Lower leg skin (tissue), 4 donors: ENCODE data around the gene CAMTA1. TPM values are rescaled to one million over a fixed set of nuclear protein-coding genes. Genes with fewer than 3 reads are reported as not detected.

Experiments
- DNase-seq, 2 donors: peaks; one replicate each; pipeline ENCODE4 v3.0.0-alpha.2; 2019; ENCODE audit warnings: low spot score in 2 of 2
- H3K4me3 ChIP-seq: fragments of 200-600 bp; sonication (generic); 2 replicates; pipeline ENCODE4 v1.5.1; 2017; ENCODE audit warnings: mild to moderate bottlenecking, low read depth; ENCODE audit not compliant: poor library complexity, severe bottlenecking
- CTCF ChIP-seq, 3 donors: fragments of 450-650 bp; IDR thresholded peaks; one replicate each; pipeline ENCODE4 v1.5.1; 2016; ENCODE audit warnings: antibody characterized with exemption in 3 of 3, mild to moderate bottlenecking in 3 of 3, moderate library complexity in 2 of 3
- POLR2A ChIP-seq, 2 donors: fragments of 450-650 bp; IDR thresholded peaks; one replicate each; pipeline ENCODE4 v1.6.1; 2016 to 2017; ENCODE audit warnings: antibody characterized with exemption in 2 of 2, mild to moderate bottlenecking in 1 of 2, moderate library complexity in 1 of 2
- WGBS, 2 donors: methylation state at CpG; one replicate each; pipeline ENCODE4 v1.1.5; 2018; 5-methylcytosine and 5-hydroxymethylcytosine counted together
- intact Hi-C: fragments of 100-400 bp; cut with DNase I; formaldehyde crosslinking; loops from one replicate; pipeline ENCODE4 v1.15.0; 2023; ENCODE audit warnings: low total_unique reads
- total RNA-seq, 4 donors: library from RNA; depleted of rRNA; stranded (reverse); fragments of >200 nt; gene quantifications; one replicate each; pipeline ENCODE4 v1.1.0, GENCODE V29; 2016

CAMTA1 gene
- total RNA-seq, 4 donors from 2014 or later: 24.4 to 52.3 (median 32.9) TPM

- intact Hi-C loops: no loop called here
- 76 to 78% methylated on average over 6 of the region's 6 CpGs for WGBS, 2 donors
- H3K4me3 ChIP-seq: no peak overlapping the region
- DNase-seq: peak in 1 of 2 donors; percentile 75
- TF ChIP-seq CTCF (IDR thresholded peaks at IDR 0.05): no peak
- TF ChIP-seq POLR2A (IDR thresholded peaks at IDR 0.05): no peak
Observed at GRCh38 chr1:7236844-7237515, 451.7 kb downstream of the CAMTA1 start.

- DNase-seq: no peak
- H3K4me3 ChIP-seq: no peak overlapping the region
- intact Hi-C loops: no loop called here
- 89 to 91% methylated on average over 6 of the region's 6 CpGs for WGBS, 2 donors
- TF ChIP-seq POLR2A (IDR thresholded peaks at IDR 0.05) (no peak), CTCF (IDR thresholded peaks at IDR 0.05) (no peak)
Observed at GRCh38 chr1:7247158-7247557, 461.9 kb downstream of the CAMTA1 start.

GRCh38 chr1:7247791-7248548 is 462.7 kb downstream of the CAMTA1 start:
- H3K4me3 ChIP-seq: no peak overlapping the region
- WGBS, 2 donors: 49 to 59% methylated on average over 22 of the region's 22 CpGs
- peak in 1 of 2 donors; percentile 45 for DNase-seq
- intact Hi-C loops: no loop called here
- no peak for TF ChIP-seq POLR2A (IDR thresholded peaks at IDR 0.05)

GRCh38 chr1:7248549-7249199 is 463.4 kb downstream of the CAMTA1 start:
- DNase-seq: peak in 1 of 2 donors; percentile 6
- TF ChIP-seq POLR2A (IDR thresholded peaks at IDR 0.05) (no peak), CTCF (IDR thresholded peaks at IDR 0.05) (no peak)
- WGBS, 2 donors: 85 to 86% methylated on average over 13 of the region's 13 CpGs
- intact Hi-C loops: no loop called here
- H3K4me3 ChIP-seq: no peak overlapping the region

GRCh38 chr1:7249516-7249915 is 464.3 kb downstream of the CAMTA1 start:
- peak; percentile 1 to 43 for DNase-seq

More at GRCh38 chr1:7249516-7249915, 464.3 kb downstream of the CAMTA1 start:
- WGBS, 2 donors: 71 to 77% methylated on average over 3 of the region's 3 CpGs
- no peak overlapping the region for H3K4me3 ChIP-seq
- TF ChIP-seq POLR2A (IDR thresholded peaks at IDR 0.05) (no peak), CTCF (IDR thresholded peaks at IDR 0.05) (no peak)
- intact Hi-C loops: no loop called here
